DMS53 treated with DMSO at 0.1 percent for 48 hours (cell line): ENCODE data around the gene PIGK.
A peak's percentile ranks its signal among the peaks of the same experiment; 100 is the strongest.
"Not testable (repeated sequence)": the region's sequence is repeated elsewhere in the genome, so short reads cannot be mapped to it uniquely, and the experiment has no call there.

ENCODE experiments used
- DNase-seq: peaks from one replicate; lab custom pipeline; 2025; ENCODE audit not compliant: unreplicated experiment; lab: John Stamatoyannopoulos, UW

The PIGK gene

GRCh38 chr1:77219166-77219887, at the start of gene PIGK:
Gene PIGK (minus strand): TSS chr1:77219430. CDS start chr1:77219402, 28 bp downstream.
- DNase-seq = peak; percentile 95

- DNase-seq = no peak
Observed at GRCh38 chr1:77267035-77267434, 47.8 kb upstream of the PIGK start.

GRCh38 chr1:77265180-77265579, 46.0 kb upstream of the PIGK start:
- DNase-seq = no peak

GRCh38 chr1:77263708-77264107, 44.5 kb upstream of the PIGK start:
- peak; percentile 95 for DNase-seq

GRCh38 chr1:77253211-77253610, 34.0 kb upstream of the PIGK start:
- no peak for DNase-seq

GRCh38 chr1:77250126-77250525, 30.9 kb upstream of the PIGK start:
- DNase-seq = no peak

- no peak for DNase-seq
Observed at GRCh38 chr1:77245830-77246229, 26.6 kb upstream of the PIGK start.

- DNase-seq = no peak
Observed at GRCh38 chr1:77239311-77239710, 20.1 kb upstream of the PIGK start.

GRCh38 chr1:77238462-77238861, 19.2 kb upstream of the PIGK start:
- no peak for DNase-seq

- no peak for DNase-seq
Observed at GRCh38 chr1:77234943-77235342, 15.7 kb upstream of the PIGK start.

GRCh38 chr1:77234096-77234495, 14.9 kb upstream of the PIGK start:
- no peak for DNase-seq

GRCh38 chr1:77232829-77233228, 13.6 kb upstream of the PIGK start:
- no peak for DNase-seq

GRCh38 chr1:77230051-77230450, 10.8 kb upstream of the PIGK start:
- no peak for DNase-seq

- DNase-seq = no peak
Observed at GRCh38 chr1:77228836-77229235, 9.6 kb upstream of the PIGK start.

- DNase-seq = no peak
Observed at GRCh38 chr1:77227381-77227780, 8.2 kb upstream of the PIGK start.

GRCh38 chr1:77222496-77222895, 3.3 kb upstream of the PIGK start:
- DNase-seq = no peak

- no peak for DNase-seq
Observed at GRCh38 chr1:77220687-77221463, 1.6 kb upstream of the PIGK start.

GRCh38 chr1:77218477-77219165, 609 bp downstream of the PIGK start:
- DNase-seq = peak; percentile 50

- DNase-seq = not testable (repeated sequence)
Observed at GRCh38 chr1:77204043-77204442, 15.2 kb downstream of the PIGK start.

GRCh38 chr1:77202751-77203150, 16.5 kb downstream of the PIGK start:
- DNase-seq = no peak

- no peak for DNase-seq
Observed at GRCh38 chr1:77200806-77201205, 18.4 kb downstream of the PIGK start.

- DNase-seq = no peak
Observed at GRCh38 chr1:77200293-77200692, 18.9 kb downstream of the PIGK start.
